ENCODE results near the gene SREBF2. TPM values are rescaled to one million over a fixed set of nuclear protein-coding genes. Genes with fewer than 3 reads are reported as not detected.

Gene SREBF2
- total and polyA plus RNA-seq, 9 of the 15 experiments (the other 6 are each of a cell fraction or from before 2014, with no cell fraction given) = 1.1 to 84.2 (median 26.9) TPM

DNA sequence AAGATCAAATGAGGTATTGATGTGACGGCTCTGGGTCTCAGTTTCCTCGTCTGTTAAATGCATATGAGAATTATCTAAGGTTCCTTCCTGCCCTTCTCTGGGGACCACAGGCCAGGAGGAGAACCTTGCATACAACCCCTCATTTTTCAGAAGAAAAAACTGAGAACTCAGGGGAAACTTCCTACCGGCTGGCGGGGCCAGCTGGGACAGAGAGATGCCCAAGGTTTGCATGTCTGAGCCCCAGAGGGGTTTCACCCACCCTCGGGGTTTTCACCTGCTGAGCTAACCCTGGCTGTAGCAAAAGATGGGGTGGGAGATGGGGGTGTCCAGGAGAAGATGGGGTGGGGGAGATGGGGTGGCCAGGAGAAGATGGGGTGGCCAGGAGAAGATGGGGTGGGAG is 89.4 kb downstream of the SREBF2 start (continued):
- TF ChIP-seq, protein P1, sequence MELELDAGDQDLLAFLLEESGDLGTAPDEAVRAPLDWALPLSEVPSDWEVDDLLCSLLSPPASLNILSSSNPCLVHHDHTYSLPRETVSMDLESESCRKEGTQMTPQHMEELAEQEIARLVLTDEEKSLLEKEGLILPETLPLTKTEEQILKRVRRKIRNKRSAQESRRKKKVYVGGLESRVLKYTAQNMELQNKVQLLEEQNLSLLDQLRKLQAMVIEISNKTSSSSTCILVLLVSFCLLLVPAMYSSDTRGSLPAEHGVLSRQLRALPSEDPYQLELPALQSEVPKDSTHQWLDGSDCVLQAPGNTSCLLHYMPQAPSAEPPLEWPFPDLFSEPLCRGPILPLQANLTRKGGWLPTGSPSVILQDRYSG (tag; conservative IDR thresholded peaks at IDR 0.05; ENCODE audit: low read depth) = no peak
- TF ChIP-seq KLF1 (tag; IDR thresholded peaks at IDR 0.05) (no peak), ZNF507 (tag; conservative IDR thresholded peaks at IDR 0.05) (no peak), MYNN (IDR thresholded peaks at IDR 0.05) (no peak), MYNN (CRISPR knock-in tag; IDR thresholded peaks at IDR 0.05) (no peak), ZNF316 (IDR thresholded peaks at IDR 0.05) (no peak), ZNF134 (CRISPR knock-in tag; conservative IDR thresholded peaks at IDR 0.05) (no peak), BRD9 (IDR thresholded peaks at IDR 0.05; ENCODE audit: low read depth, partially characterized antibody) (no peak)

DNA sequence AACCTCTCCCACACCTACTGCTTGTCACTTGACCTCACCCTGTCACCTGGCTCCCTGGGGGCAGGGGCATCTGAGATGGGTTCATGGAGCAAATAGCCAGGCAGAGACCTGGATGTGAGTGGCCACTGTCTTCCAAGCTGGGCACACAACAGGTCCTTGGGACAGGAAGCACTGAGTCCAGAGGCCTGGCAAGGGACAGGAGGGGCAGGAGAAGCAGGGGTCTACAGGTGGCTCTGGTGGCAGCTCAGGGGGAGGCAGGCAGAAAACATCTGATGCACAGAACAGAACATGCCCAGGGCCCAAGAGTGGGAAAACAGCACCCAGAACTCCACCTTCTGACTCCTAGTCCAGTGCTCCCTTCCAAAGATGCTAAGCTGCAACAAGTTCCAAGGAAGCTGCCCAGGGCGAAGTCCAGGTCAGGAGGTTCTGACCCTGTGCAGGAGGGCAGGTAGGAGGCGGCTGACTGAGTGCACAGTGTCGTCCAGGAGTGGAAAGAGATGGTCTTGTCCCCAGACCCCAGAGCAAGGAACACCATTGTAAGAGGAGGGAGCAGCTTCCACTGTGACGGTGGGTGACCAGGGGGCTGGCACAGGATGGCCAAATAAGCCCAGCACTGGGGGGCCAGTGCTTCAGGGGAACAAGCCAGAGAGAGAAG is 90.2 kb downstream of the SREBF2 start:
- H3K4me1 ChIP-seq (replicated peaks in 1 of 2; ENCODE audit: control insufficient read depth in 2 of 2, insufficient read depth in 2 of 2, low read length in 2 of 2) = peaks cover 4 to 49% of the 10 kb centered on the region in 2 experiments; a peak in 3 of 5 replicates
- 20% methylated on average over 4 of the region's 4 CpGs for WGBS (ENCODE audit: insufficient coverage, low coverage, missing lambda C conversion rate)
- no peak for DNase-seq (ENCODE audit: extremely low read depth in 1 of 4, low spot score in 3 of 4)
- H3K79me2 ChIP-seq (ENCODE audit: control insufficient read depth, insufficient read depth, low read length) = no peaks in the 10 kb centered on the region
- TF ChIP-seq TAF9B (IDR thresholded peaks at IDR 0.05; ENCODE audit: partially characterized antibody) = no peak
- TF ChIP-seq, protein P2, sequence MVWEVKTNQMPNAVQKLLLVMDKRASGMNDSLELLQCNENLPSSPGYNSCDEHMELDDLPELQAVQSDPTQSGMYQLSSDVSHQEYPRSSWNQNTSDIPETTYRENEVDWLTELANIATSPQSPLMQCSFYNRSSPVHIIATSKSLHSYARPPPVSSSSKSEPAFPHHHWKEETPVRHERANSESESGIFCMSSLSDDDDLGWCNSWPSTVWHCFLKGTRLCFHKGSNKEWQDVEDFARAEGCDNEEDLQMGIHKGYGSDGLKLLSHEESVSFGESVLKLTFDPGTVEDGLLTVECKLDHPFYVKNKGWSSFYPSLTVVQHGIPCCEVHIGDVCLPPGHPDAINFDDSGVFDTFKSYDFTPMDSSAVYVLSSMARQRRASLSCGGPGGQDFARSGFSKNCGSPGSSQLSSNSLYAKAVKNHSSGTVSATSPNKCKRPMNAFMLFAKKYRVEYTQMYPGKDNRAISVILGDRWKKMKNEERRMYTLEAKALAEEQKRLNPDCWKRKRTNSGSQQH (CRISPR knock-in tag; IDR thresholded peaks at IDR 0.05) = no peak
- no peak for TF ChIP-seq MTA2 (IDR thresholded peaks at IDR 0.05; ENCODE audit: low read depth)
- no peak for TF ChIP-seq MCM5 (IDR thresholded peaks at IDR 0.05; ENCODE audit: low read depth)
- TF ChIP-seq ZNF431 (CRISPR knock-in tag; IDR thresholded peaks at IDR 0.05) = no peak
- no peak for TF ChIP-seq NBN (IDR thresholded peaks at IDR 0.05; ENCODE audit: low read depth)
- no peak for TF ChIP-seq KDM4B (IDR thresholded peaks at IDR 0.05; ENCODE audit: borderline replicate concordance in 2 of 2, low read depth in 1 of 2)
- intact Hi-C loops (cut with micrococcal nuclease) (no loop called here), in situ Hi-C loops (cut with MboI) (no loop called here)
- H4K20me1 ChIP-seq (replicated peaks; ENCODE audit: control insufficient read depth, insufficient read depth, low read length) = no peaks in the 10 kb centered on the region
- no peak overlapping the region for H3K4me3 ChIP-seq
- ChIA-PET CTCF (ENCODE audit: low intra/inter-chr PET ratio) (no interaction called here), POLR2A (interaction anchor here (0.6 to 1.8 kb wide), 4 partner anchors 12 to 42 kb away, joined by 3 to 4 read pairs (median 4); partner anchors contain the start of gene CENPM)
- no peaks in the 10 kb centered on the region for H3K9me1 ChIP-seq (ENCODE audit: control insufficient read depth, insufficient read depth, low read length)
- H2AFZ ChIP-seq (ENCODE audit: low read depth, low read length) = no peak overlapping the region
- H3K4me2 ChIP-seq (ENCODE audit: insufficient read depth, low read length) = no peak overlapping the region
- no peaks in the 10 kb centered on the region for H3K9me3 ChIP-seq (replicated peaks; ENCODE audit: control insufficient read depth, insufficient read depth, low read depth, low read length)
- no peaks in the 10 kb centered on the region for H3K27me3 ChIP-seq (ENCODE audit: control insufficient read depth in 2 of 2, insufficient read depth in 2 of 2, low read length in 2 of 2)
- H3K36me3 ChIP-seq (ENCODE audit: control insufficient read depth, insufficient read depth, low read length) = no peaks in the 10 kb centered on the region
- 0 out of 4 replicates have a peak overlapping the region, but pooled peaks of 1 of the 2 experiments have one; percentile 17 for H3K9ac ChIP-seq (ENCODE audit: insufficient read depth in 1 of 2, low read depth in 2 of 2, low read length in 2 of 2)
- FAIRE-seq = no peak
- BruUV-seq (replicated peaks) = no TSS peak
- no peak for ATAC-seq
- no peak overlapping the region for H3K27ac ChIP-seq (ENCODE audit: extremely low read depth, low read depth, low read length)
